RWPE1 (cell line): ENCODE data around the gene LMF1.

Experiments used
- CTCF ChIA-PET: fragments of 350-600 bp; sonication (Branson Sonifier 250); formaldehyde crosslinking; extraction: SDS; loops from one replicate; lab custom pipeline; 2021; lab: Yijun Ruan, JAX
- POLR2A ChIA-PET: fragments of 400-600 bp; formaldehyde crosslinking; extraction: SDS; loops from one replicate; lab custom pipeline; 2020; ENCODE audit warnings: antibody characterized with exemption; ENCODE audit not compliant: low non-redundant PET; lab: Yijun Ruan, JAX
- DNase-seq: peaks from one replicate; pipeline ENCODE4 v3.0.0; 2012; ENCODE audit warnings: low spot score
- H3K27ac ChIP-seq: fragments of 450-650 bp; 2 replicates; pipeline ENCODE4 v1.5.1; 2017
- CTCF ChIP-seq: fragments of 450-650 bp; conservative IDR thresholded peaks from 2 replicates; pipeline ENCODE4 v1.5.1; 2017; ENCODE audit warnings: low read depth, mild to moderate bottlenecking

The LMF1 gene

GRCh38 chr16:832652-833336 lies 138.0 kb downstream of the LMF1 start:
- POLR2A ChIA-PET: no interaction called here
- no peak for DNase-seq
- CTCF ChIA-PET: no interaction called here
- no peak overlapping the region for H3K27ac ChIP-seq
- TF ChIP-seq CTCF: no peak

GRCh38 chr16:831571-832413 lies 139.0 kb downstream of the LMF1 start:
- CTCF ChIA-PET: no interaction called here
- no peak for DNase-seq
- POLR2A ChIA-PET: no interaction called here
- no peak for TF ChIP-seq CTCF
- no peak overlapping the region for H3K27ac ChIP-seq

GRCh38 chr16:830871-831570 lies 139.8 kb downstream of the LMF1 start:
- CTCF ChIA-PET: interaction anchor here (0.6 kb wide), 1 partner anchor 184 kb away, joined by 3 read pairs; no protein-coding TSS in a partner anchor

DNA sequence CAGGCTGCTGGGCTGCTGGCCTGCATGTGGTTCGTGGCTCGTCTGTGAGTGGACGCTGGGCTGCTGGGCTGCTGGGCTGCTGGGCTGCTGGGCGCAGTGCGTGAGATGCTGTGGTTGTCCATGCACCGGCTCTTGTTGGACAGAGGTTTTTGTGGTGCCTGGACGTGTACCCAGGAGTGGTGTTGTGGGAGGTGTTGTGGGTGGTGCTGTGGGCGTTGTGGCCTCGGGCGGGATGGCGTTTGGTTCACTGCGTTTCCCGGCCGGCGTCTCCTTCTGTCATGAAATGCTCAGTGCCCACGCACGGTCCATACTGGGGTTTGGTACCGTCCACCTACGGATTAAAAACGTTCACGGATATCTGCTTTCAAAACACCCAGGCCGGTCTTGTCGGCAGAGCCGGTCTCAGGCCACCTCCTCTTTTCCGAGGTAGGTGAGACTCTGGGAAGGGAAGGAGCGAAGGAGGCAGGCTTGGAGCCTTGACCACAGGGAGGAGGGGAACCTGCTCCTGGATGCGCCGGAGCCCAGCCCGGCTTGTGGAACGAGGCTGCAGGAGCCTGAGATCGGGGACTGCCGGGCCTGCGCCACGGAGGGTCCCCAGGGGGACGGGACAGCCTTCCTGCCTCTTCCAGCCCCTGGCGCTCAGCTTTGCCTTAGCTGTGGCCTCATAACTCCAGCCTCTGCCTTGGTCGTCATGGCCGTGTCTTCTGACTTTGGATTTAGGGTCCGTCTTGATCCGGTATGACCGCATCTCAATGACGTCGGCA lies 140.5 kb downstream of the LMF1 start:
- no peak for TF ChIP-seq CTCF
- CTCF ChIA-PET: interaction anchor here (0.6 kb wide), 1 partner anchor 185 kb away, joined by 3 read pairs; no protein-coding TSS in a partner anchor
- DNase-seq: no peak
- POLR2A ChIA-PET: no interaction called here
- H3K27ac ChIP-seq: no peak overlapping the region

More at GRCh38 chr16:830871-831570, 139.8 kb downstream of the LMF1 start:
- POLR2A ChIA-PET: no interaction called here
- no peak overlapping the region for H3K27ac ChIP-seq
- TF ChIP-seq CTCF: no peak
- no peak for DNase-seq

GRCh38 chr16:828891-829290 lies 141.9 kb downstream of the LMF1 start:
- no peak overlapping the region for H3K27ac ChIP-seq
- ChIA-PET POLR2A (no interaction called here), CTCF (no interaction called here)
- no peak for DNase-seq
- no peak for TF ChIP-seq CTCF
